Activated CD4-positive, CD25-positive, alpha-beta regulatory T cell treated with anti-CD3 and anti-CD28 coated beads, Interleukin-2, amount 50 U/mL, for 72 hours (primary cell): Measurements from ENCODE around the gene GPR153.

ENCODE experiments used
- DNase-seq: peaks from one replicate; pipeline ENCODE4 v3.0.0; 2021

The GPR153 gene

GRCh38 chr1:6197746-6198427 lies 63.0 kb downstream of the GPR153 start:
- no peak for DNase-seq
